ENCODE measurements around the gene SLC6A20.
"Not testable (repeated sequence)": the region's sequence is repeated elsewhere in the genome, so short reads cannot be mapped to it uniquely, and the experiment has no call there.

Gene SLC6A20

GRCh38 chr3:45777111-45777745 lies 19.1 kb downstream of the SLC6A20 start:
- DNase-seq: no peak

- no peak for DNase-seq
Observed at GRCh38 chr3:45776611-45777010, 19.7 kb downstream of the SLC6A20 start.

- no peak for DNase-seq
Observed at GRCh38 chr3:45776301-45776595, 20.1 kb downstream of the SLC6A20 start.

GRCh38 chr3:45775571-45776300 lies 20.6 kb downstream of the SLC6A20 start:
- no peak for DNase-seq

- no peak for DNase-seq
Observed at GRCh38 chr3:45774581-45775521, 21.5 kb downstream of the SLC6A20 start.

- no peak for DNase-seq
Observed at GRCh38 chr3:45773714-45774449, 22.5 kb downstream of the SLC6A20 start.

GRCh38 chr3:45773072-45773471 lies 23.3 kb downstream of the SLC6A20 start:
- no peak for DNase-seq

GRCh38 chr3:45772341-45773035 lies 23.8 kb downstream of the SLC6A20 start:
- no peak for DNase-seq

- DNase-seq: no peak
Observed at GRCh38 chr3:45771831-45772230, 24.5 kb downstream of the SLC6A20 start.

- no peak for DNase-seq
Observed at GRCh38 chr3:45771166-45771775, 25.1 kb downstream of the SLC6A20 start.

- no peak for DNase-seq
Observed at GRCh38 chr3:45765958-45766357, 30.4 kb downstream of the SLC6A20 start.

GRCh38 chr3:45765266-45765851 lies 31.0 kb downstream of the SLC6A20 start:
- no peak for DNase-seq

GRCh38 chr3:45763303-45763675 lies 33.0 kb downstream of the SLC6A20 start:
- no peak for DNase-seq

- DNase-seq: no peak
Observed at GRCh38 chr3:45762647-45763302, 33.6 kb downstream of the SLC6A20 start.

GRCh38 chr3:45761831-45762230 lies 34.5 kb downstream of the SLC6A20 start:
- DNase-seq: no peak

- DNase-seq: peak; percentile 55
Observed at GRCh38 chr3:45760878-45761711, 35.2 kb downstream of the SLC6A20 start.

- DNase-seq: no peak
Observed at GRCh38 chr3:45759851-45760250, 36.5 kb downstream of the SLC6A20 start.

- DNase-seq: no peak
Observed at GRCh38 chr3:45758871-45759270, 37.5 kb downstream of the SLC6A20 start.

- not testable (repeated sequence) for DNase-seq
Observed at GRCh38 chr3:45757141-45757540, 39.2 kb downstream of the SLC6A20 start.

GRCh38 chr3:45756055-45756454 lies 40.3 kb downstream of the SLC6A20 start:
- no peak for DNase-seq

Data from hematopoietic multipotent progenitor cell treated with erythropoietin and hydrocortisone succinate and interleukin-3 and kit ligand, for 8 days (in vitro differentiated cells).